AG08396 (cell line): ENCODE data around the gene C1QL3.

Source experiments
- DNase-seq: peaks from one replicate; pipeline ENCODE4 v3.0.0; 2012; ENCODE audit warnings: low spot score, mixed read lengths

C1QL3 gene

GRCh38 chr10:16521311-16522016 lies at the start of gene C1QL3:
C1QL3 (minus strand) TSS chr10:16521879; CDS start chr10:16521065, 814 bp downstream.
- DNase-seq: peak; percentile 34

DNA sequence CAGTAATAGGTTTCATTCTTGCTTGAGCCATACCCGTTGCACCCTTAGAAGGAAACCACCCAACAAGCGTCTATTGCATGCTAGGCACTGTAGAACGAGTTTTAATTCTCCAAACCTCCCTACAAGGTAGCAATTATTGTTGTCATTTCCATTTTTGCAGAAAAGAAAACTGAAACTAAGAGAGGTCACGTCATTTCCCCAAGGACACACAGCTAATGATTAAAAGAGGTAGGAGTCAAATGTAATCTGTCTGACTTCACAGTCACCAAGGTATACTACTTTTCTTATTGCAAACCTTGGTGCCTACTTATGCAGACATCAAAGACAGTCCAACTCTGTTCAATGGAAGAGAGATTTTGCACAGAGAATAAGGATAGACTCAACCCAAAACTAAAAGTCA lies 49.1 kb upstream of the C1QL3 start:
- DNase-seq: no peak

GRCh38 chr10:16566202-16566805 lies 44.6 kb upstream of the C1QL3 start:
- no peak for DNase-seq

GRCh38 chr10:16565604-16566003 lies 43.9 kb upstream of the C1QL3 start:
- no peak for DNase-seq

GRCh38 chr10:16562891-16563290 lies 41.2 kb upstream of the C1QL3 start:
- DNase-seq: no peak

DNA sequence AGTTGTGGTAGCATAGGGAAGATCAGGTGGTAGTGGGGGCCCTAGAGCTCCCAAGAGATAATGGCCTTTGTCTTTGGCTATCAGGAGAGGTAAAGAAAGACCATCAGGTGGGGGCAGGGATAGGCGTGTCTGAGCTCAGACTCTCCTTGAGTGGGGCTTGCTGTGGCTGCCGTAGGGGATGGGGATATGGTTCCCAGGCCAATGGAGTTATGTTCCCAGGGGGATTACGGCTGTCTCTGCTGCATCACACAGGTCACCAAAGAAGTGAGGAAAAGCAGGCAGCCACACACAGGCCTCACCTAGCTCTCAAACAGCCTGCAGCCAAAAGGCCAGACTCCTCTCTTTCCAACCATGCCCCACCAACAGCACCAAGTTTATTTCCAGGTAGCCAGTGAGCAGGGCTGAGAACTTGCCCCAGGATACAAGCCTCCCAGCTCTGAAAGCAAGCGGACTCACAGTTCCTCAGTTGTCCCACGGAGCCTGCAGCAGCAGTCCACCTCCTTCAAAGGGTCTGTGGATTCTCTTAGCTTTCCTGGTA lies 37.6 kb upstream of the C1QL3 start:
- no peak for DNase-seq

DNA sequence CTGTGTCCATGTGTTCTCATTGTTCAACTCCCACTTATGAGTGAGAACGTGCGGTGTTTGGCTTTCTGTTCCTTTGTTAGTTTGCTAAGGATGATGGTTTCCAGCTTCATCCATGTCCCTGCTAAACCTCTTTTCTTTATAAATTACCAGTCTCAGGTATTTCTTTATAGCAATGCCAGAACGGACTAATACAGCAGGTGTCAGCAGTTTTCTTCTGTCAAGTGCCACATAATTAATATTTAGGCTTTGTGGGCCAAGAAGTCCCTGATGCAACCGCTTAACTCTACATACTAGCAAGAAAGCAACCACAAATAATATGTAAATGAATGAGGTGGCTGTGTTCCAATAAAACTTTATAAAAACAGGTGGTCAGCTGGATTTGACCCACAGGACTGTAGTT lies 26.3 kb upstream of the C1QL3 start:
- no peak for DNase-seq

- DNase-seq: peak; percentile 48
Measured at GRCh38 chr10:16545116-16545736, 23.5 kb upstream of the C1QL3 start.

GRCh38 chr10:16544591-16544990 lies 22.9 kb upstream of the C1QL3 start:
- DNase-seq: no peak

DNA sequence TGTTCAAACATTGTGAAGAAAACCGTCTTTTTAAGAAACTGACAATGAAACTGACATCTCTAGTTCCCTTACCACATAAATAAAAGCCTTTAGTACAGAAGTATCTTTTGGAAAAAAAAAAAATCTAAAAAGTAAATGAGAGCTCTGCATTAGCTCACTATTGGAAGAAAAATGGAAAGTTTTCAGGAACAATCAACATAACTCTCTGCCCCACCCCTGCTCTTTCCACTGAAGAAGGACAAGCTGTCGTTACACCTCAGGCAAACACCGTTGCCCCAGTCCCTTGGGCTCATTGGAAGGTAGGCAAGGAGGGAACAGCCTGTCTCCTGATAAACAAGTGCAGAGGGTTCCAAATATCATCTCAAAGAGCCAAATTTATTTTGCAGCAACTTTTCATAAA lies 22.4 kb upstream of the C1QL3 start:
- no peak for DNase-seq

DNA sequence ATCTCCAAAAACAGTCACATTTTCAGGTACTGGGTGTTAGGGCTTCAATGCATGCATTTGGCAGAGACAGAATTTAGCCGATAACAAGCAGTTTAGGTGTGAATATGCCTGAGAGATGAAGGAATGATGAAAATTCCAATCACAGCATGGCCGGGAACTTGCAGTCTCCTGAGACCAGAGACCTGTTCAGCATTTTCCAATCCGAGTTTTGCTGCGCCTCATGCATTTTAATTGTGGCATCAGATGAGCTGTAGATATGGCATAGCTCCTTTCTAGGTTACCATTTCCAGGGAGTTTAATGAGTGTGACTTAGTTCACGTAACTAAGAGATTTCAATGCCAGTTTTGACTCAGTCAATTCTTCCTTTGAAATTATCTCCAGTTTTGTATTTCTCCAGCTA lies 14.5 kb upstream of the C1QL3 start:
- no peak for DNase-seq

DNA sequence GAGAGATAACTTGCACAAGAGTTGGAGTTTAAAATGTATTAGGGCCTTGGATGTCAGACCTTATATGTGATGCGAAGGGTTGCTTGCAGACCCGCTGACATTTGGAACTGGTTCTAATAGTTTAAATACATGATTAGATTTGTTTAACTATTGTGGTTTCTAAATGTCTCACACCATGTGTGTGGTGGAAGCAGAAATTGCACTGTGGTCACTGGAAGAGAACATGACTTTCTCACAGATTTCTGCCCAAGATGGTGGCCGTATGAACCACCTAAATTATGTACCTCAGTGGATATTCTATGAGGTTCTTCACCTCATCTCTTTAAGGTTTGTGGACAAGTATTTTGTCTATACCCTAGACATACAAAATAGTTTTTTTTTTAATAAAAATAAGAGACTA lies 8.2 kb upstream of the C1QL3 start:
- no peak for DNase-seq

- DNase-seq: no peak
Measured at GRCh38 chr10:16527452-16527851, 5.8 kb upstream of the C1QL3 start.

- DNase-seq: peak; percentile 51
Measured at GRCh38 chr10:16520900-16521299, 779 bp downstream of the C1QL3 start.

- no peak for DNase-seq
Measured at GRCh38 chr10:16519908-16520861, 1.5 kb downstream of the C1QL3 start.

GRCh38 chr10:16519250-16519907 lies 2.3 kb downstream of the C1QL3 start:
- no peak for DNase-seq

- no peak for DNase-seq
Measured at GRCh38 chr10:16518822-16519221, 2.9 kb downstream of the C1QL3 start.

DNA sequence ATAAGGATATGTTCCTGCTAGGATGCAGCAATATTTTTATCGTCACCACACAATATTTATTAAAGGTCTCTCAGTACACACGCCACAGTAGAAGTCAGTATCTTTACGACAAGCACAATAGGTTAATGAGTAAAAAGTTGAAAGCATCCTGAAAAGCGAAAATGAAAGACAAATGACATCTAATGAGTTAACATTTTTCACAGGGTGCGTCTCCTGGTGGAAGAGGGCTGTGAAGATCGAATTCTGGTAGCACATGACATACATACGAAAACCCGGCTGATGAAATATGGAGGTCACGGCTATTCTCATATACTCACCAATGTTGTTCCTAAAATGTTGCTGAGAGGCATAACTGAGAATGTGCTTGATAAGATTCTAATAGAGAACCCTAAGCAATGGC lies 10.8 kb downstream of the C1QL3 start:
- DNase-seq: no peak

DNA sequence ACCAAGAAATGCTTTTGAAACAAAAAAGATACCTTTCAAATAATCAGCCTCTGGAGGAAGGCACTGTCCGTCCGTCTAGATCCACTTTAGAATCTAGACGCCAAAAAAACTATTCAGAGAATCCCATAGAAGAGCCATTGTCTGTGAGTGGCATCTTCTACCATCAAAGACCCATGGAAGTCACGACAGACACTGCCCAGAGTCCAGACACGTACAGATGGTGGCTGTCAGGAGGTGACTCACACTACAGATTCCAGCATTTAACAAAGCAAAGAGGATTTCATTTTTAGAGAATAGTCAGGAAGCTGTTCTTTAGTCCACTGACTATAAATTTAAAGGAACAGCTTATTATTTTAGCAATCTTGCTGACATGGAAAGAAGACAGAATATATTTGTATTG lies 11.7 kb downstream of the C1QL3 start:
- DNase-seq: no peak

GRCh38 chr10:16505161-16505560 lies 16.5 kb downstream of the C1QL3 start:
- no peak for DNase-seq

DNA sequence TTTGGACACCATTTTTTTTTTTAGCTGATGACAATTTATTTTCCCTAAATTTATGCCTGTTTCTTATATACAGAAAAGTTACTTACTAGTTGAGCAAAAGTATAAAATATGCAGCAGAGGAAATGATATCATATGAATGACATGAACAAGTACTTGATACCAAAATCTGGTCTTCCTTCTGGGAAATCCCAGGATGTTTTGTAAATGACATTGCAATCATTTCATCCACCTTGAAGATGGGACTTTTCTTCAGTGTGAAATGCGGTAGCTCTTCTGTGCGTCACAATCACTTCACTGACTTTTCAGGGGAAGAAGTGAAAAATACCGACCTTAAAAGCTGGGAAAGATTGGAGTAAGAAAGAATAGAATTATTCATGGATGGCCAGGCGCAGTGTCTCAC lies 23.8 kb downstream of the C1QL3 start:
- DNase-seq: no peak
